Measurements from ENCODE around the gene VWF. TPM values are rescaled to one million over a fixed set of nuclear protein-coding genes. Genes with fewer than 3 reads are reported as not detected.

VWF gene
- total RNA-seq, 2 experiments from 2014 or later = 0.02 TPM; not detected in 1

- Mint-ChIP-seq H3K9me3 (ENCODE audit: low read depth) (no peaks in the 10 kb centered on the region), H3K27ac (no peak overlapping the region), H3K4me1 (no peaks in the 10 kb centered on the region), H3K4me3 (no peak overlapping the region), H3K36me3 (no peaks in the 10 kb centered on the region), H3K27me3 (peaks cover 2% of the 10 kb centered on the region)
- DNase-seq (no peak), ATAC-seq (no peak)
- CTCF ChIA-PET = no interaction called here
Measured at GRCh38 chr12:5910790-5911548, 213.5 kb downstream of the VWF start.

- peaks cover 2% of the 10 kb centered on the region for H3K27me3 Mint-ChIP-seq
- CTCF ChIA-PET = no interaction called here
- H3K36me3 Mint-ChIP-seq = no peaks in the 10 kb centered on the region
- DNase-seq (no peak), ATAC-seq (no peak)
- H3K27ac Mint-ChIP-seq = no peak overlapping the region
- no peaks in the 10 kb centered on the region for H3K4me1 Mint-ChIP-seq
- no peak overlapping the region for H3K4me3 Mint-ChIP-seq
- no peaks in the 10 kb centered on the region for H3K9me3 Mint-ChIP-seq (ENCODE audit: low read depth)
Measured at GRCh38 chr12:5909560-5909959, 214.9 kb downstream of the VWF start.

- H3K36me3 Mint-ChIP-seq = no peaks in the 10 kb centered on the region
- no peak overlapping the region for H3K27ac Mint-ChIP-seq
- DNase-seq (peak; percentile 19), ATAC-seq (no peak)
- no peaks in the 10 kb centered on the region for H3K4me1 Mint-ChIP-seq
- H3K9me3 Mint-ChIP-seq (ENCODE audit: low read depth) = no peaks in the 10 kb centered on the region
- CTCF ChIA-PET = no interaction called here
- H3K27me3 Mint-ChIP-seq = peaks cover 2% of the 10 kb centered on the region
- no peak overlapping the region for H3K4me3 Mint-ChIP-seq
Measured at GRCh38 chr12:5908251-5908650, 216.2 kb downstream of the VWF start.

- CTCF ChIA-PET = no interaction called here
- H3K27me3 Mint-ChIP-seq = peaks cover 2% of the 10 kb centered on the region
Measured at GRCh38 chr12:5907807-5908206, 216.7 kb downstream of the VWF start.

GRCh38 chr12:5905757-5906156, 218.7 kb downstream of the VWF start:
- Mint-ChIP-seq H3K4me3 (no peak overlapping the region), H3K4me1 (no peaks in the 10 kb centered on the region), H3K9me3 (ENCODE audit: low read depth) (no peaks in the 10 kb centered on the region), H3K36me3 (no peaks in the 10 kb centered on the region), H3K27ac (no peak overlapping the region), H3K27me3 (peaks cover 2% of the 10 kb centered on the region)
- CTCF ChIA-PET = no interaction called here
- ATAC-seq (no peak), DNase-seq (peak; percentile 8)

More at GRCh38 chr12:5907807-5908206, 216.7 kb downstream of the VWF start:
- no peak for ATAC-seq
- Mint-ChIP-seq H3K4me1 (no peaks in the 10 kb centered on the region), H3K36me3 (no peaks in the 10 kb centered on the region), H3K27ac (no peak overlapping the region), H3K4me3 (no peak overlapping the region), H3K9me3 (ENCODE audit: low read depth) (no peaks in the 10 kb centered on the region)
- DNase-seq = no peak

GRCh38 chr12:5904969-5905368, 219.5 kb downstream of the VWF start:
- DNase-seq (peak; percentile 31), ATAC-seq (no peak)
- peaks cover 6% of the 10 kb centered on the region for H3K27me3 Mint-ChIP-seq
- H3K9me3 Mint-ChIP-seq (ENCODE audit: low read depth) = no peaks in the 10 kb centered on the region
- CTCF ChIA-PET = no interaction called here
- no peak overlapping the region for H3K27ac Mint-ChIP-seq
- H3K36me3 Mint-ChIP-seq = no peaks in the 10 kb centered on the region
- H3K4me3 Mint-ChIP-seq = no peak overlapping the region
- no peaks in the 10 kb centered on the region for H3K4me1 Mint-ChIP-seq

GRCh38 chr12:5904441-5904840, 220.0 kb downstream of the VWF start:
- Mint-ChIP-seq H3K36me3 (no peaks in the 10 kb centered on the region), H3K4me3 (no peak overlapping the region), H3K9me3 (ENCODE audit: low read depth) (no peaks in the 10 kb centered on the region), H3K4me1 (no peaks in the 10 kb centered on the region), H3K27ac (no peak overlapping the region), H3K27me3 (peaks cover 6% of the 10 kb centered on the region)
- DNase-seq = peak; percentile 31
- CTCF ChIA-PET = no interaction called here
- ATAC-seq = no peak

- DNase-seq = no peak
- peaks cover 4% of the 10 kb centered on the region for H3K27me3 Mint-ChIP-seq
- H3K9me3 Mint-ChIP-seq (ENCODE audit: low read depth) = no peaks in the 10 kb centered on the region
- no peaks in the 10 kb centered on the region for H3K36me3 Mint-ChIP-seq
- no peak for ATAC-seq
- H3K4me1 Mint-ChIP-seq = no peaks in the 10 kb centered on the region
- CTCF ChIA-PET = no interaction called here
- H3K27ac Mint-ChIP-seq = no peak overlapping the region
- no peak overlapping the region for H3K4me3 Mint-ChIP-seq
Measured at GRCh38 chr12:5902736-5903135, 221.7 kb downstream of the VWF start.

- H3K27me3 Mint-ChIP-seq = peaks cover 11% of the 10 kb centered on the region
- no peak overlapping the region for H3K27ac Mint-ChIP-seq
- H3K4me1 Mint-ChIP-seq = no peaks in the 10 kb centered on the region
- no peak overlapping the region for H3K4me3 Mint-ChIP-seq
- DNase-seq = no peak
- H3K36me3 Mint-ChIP-seq = no peaks in the 10 kb centered on the region
- CTCF ChIA-PET = no interaction called here
- no peak for ATAC-seq
- H3K9me3 Mint-ChIP-seq (ENCODE audit: low read depth) = no peaks in the 10 kb centered on the region
Measured at GRCh38 chr12:5901416-5901815, 223.1 kb downstream of the VWF start.

- H3K36me3 Mint-ChIP-seq = no peaks in the 10 kb centered on the region
- H3K27ac Mint-ChIP-seq = no peak overlapping the region
- H3K27me3 Mint-ChIP-seq = peaks cover 11% of the 10 kb centered on the region
- no peak overlapping the region for H3K4me3 Mint-ChIP-seq
- CTCF ChIA-PET = no interaction called here
- no peaks in the 10 kb centered on the region for H3K4me1 Mint-ChIP-seq
- H3K9me3 Mint-ChIP-seq (ENCODE audit: low read depth) = no peaks in the 10 kb centered on the region
- DNase-seq = no peak
- ATAC-seq = no peak
Measured at GRCh38 chr12:5900533-5901205, 223.8 kb downstream of the VWF start.

GRCh38 chr12:5900076-5900475, 224.4 kb downstream of the VWF start:
- H3K4me1 Mint-ChIP-seq = no peaks in the 10 kb centered on the region
- ATAC-seq (no peak), DNase-seq (no peak)
- H3K27me3 Mint-ChIP-seq = peaks cover 17% of the 10 kb centered on the region
- no peaks in the 10 kb centered on the region for H3K9me3 Mint-ChIP-seq (ENCODE audit: low read depth)
- no peak overlapping the region for H3K4me3 Mint-ChIP-seq
- H3K27ac Mint-ChIP-seq = no peak overlapping the region
- no peaks in the 10 kb centered on the region for H3K36me3 Mint-ChIP-seq
- CTCF ChIA-PET = no interaction called here

GRCh38 chr12:5899675-5900074, 224.8 kb downstream of the VWF start:
- Mint-ChIP-seq H3K4me3 (no peak overlapping the region), H3K27me3 (peaks cover 19% of the 10 kb centered on the region), H3K27ac (no peak overlapping the region), H3K9me3 (ENCODE audit: low read depth) (no peaks in the 10 kb centered on the region), H3K36me3 (no peaks in the 10 kb centered on the region), H3K4me1 (no peaks in the 10 kb centered on the region)
- CTCF ChIA-PET = no interaction called here
- DNase-seq (no peak), ATAC-seq (no peak)

GRCh38 chr12:5898874-5899273, 225.6 kb downstream of the VWF start:
- Mint-ChIP-seq H3K9me3 (ENCODE audit: low read depth) (no peaks in the 10 kb centered on the region), H3K4me3 (no peak overlapping the region), H3K27ac (no peak overlapping the region), H3K27me3 (peaks cover 24% of the 10 kb centered on the region), H3K4me1 (no peaks in the 10 kb centered on the region), H3K36me3 (no peaks in the 10 kb centered on the region)
- CTCF ChIA-PET = no interaction called here
- DNase-seq (no peak), ATAC-seq (no peak)

Measured in activated CD8-positive, alpha-beta memory T cell treated with anti-CD3 and anti-CD28 coated beads, Interleukin-2, amount 10 ng/mL, durations not matched to agents 7 days and 5 days (primary cell).